Measurements from ENCODE around the gene TOP2B. TPM values are rescaled to one million over a fixed set of nuclear protein-coding genes. Genes with fewer than 3 reads are reported as not detected.

Gene TOP2B
- total and polyA plus RNA-seq, 9 of the 15 experiments (the other 6 are each of a cell fraction or from before 2014, with no cell fraction given) = 45.3 to 186 (median 134) TPM

DNA sequence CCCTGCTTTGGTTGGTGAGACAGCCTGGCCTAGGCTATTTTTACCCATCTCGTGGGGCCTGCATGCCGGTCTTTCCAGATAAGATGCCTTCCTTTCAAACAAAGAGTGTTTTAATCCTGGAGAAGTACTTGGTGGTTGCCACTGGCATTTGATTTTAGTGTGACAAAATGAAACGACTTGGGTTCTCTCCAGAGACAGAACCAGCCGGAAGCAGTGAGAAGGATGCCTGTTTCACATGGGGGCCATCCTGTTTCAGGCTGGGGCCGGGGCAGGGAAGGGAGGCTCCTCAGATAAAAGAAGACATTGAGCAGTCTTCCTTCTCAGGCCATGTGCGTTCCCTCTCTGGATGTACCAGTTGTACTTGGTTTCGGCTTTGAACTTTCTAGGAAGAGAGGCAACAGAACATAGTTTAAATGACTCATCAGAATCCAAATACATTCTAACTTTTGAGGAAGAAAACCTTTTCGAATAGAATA lies 74.9 kb downstream of the TOP2B start:
- Histone ChIP-seq H3K4me3 (no peak overlapping the region), H2AFZ (ENCODE audit: low read depth, low read length) (peak overlapping the region; percentile 58), H3K79me2 (ENCODE audit: control insufficient read depth, insufficient read depth, low read length) (no peaks in the 10 kb centered on the region), H3K27ac (ENCODE audit: extremely low read depth, low read depth, low read length) (no peak overlapping the region), H3K36me3 (ENCODE audit: control insufficient read depth, insufficient read depth, low read length) (no peaks in the 10 kb centered on the region), H3K27me3 (ENCODE audit: control insufficient read depth in 2 of 2, insufficient read depth in 2 of 2, low read length in 2 of 2) (peaks cover 10 to 23% of the 10 kb centered on the region in 2 experiments), H3K4me2 (ENCODE audit: insufficient read depth, low read length) (no peak overlapping the region), H3K9me3 (replicated peaks; ENCODE audit: control insufficient read depth, insufficient read depth, low read depth, low read length) (no peaks in the 10 kb centered on the region), H3K4me1 (replicated peaks in 1 of 2; ENCODE audit: control insufficient read depth in 2 of 2, insufficient read depth in 2 of 2, low read length in 2 of 2) (peaks cover 0 to 19% of the 10 kb centered on the region in 2 experiments; a peak in 2 of 5 replicates), H4K20me1 (replicated peaks; ENCODE audit: control insufficient read depth, insufficient read depth, low read length) (no peaks in the 10 kb centered on the region), H3K9ac (ENCODE audit: insufficient read depth in 1 of 2, low read depth in 2 of 2, low read length in 2 of 2) (no peak overlapping the region), H3K9me1 (ENCODE audit: control insufficient read depth, insufficient read depth, low read length) (no peaks in the 10 kb centered on the region)
- intact Hi-C loops (cut with micrococcal nuclease) = loop anchor here (5.0 kb wide), 1 partner anchor 628 kb away; no protein-coding TSS in a partner anchor
- TF ChIP-seq HDAC8 (tag; IDR thresholded peaks at IDR 0.05) (no peak), CCNT2 (IDR thresholded peaks at IDR 0.05; ENCODE audit: borderline replicate concordance, extremely low read depth, insufficient read length, low read depth, low read length) (no peak), NFE2 (IDR thresholded peaks at IDR 0.05; ENCODE audit: low read depth) (peak; percentile 31; the same call in 1 of the 2 replicates), E2F8 (IDR thresholded peaks at IDR 0.05; ENCODE audit: low read depth, partially characterized antibody) (no peak), C11orf30 (IDR thresholded peaks at IDR 0.05; ENCODE audit: low read depth) (peak; percentile 59), ATF3 (IDR thresholded peaks at IDR 0.05) (0 out of 2 replicates have a peak, but pooled peaks have one; percentile 9), ATF3 (CRISPR knock-in tag; conservative IDR thresholded peaks at IDR 0.05) (no peak), TEAD4 (IDR thresholded peaks at IDR 0.05; ENCODE audit: low read length) (no peak), TEAD4 (CRISPR knock-in tag; IDR thresholded peaks at IDR 0.05; ENCODE audit: borderline replicate concordance) (no peak), MYNN (IDR thresholded peaks at IDR 0.05) (0 out of 2 replicates have a peak, but pooled peaks have one; percentile 56), MYNN (CRISPR knock-in tag; IDR thresholded peaks at IDR 0.05) (no peak), ZNF316 (IDR thresholded peaks at IDR 0.05) (peak; percentile 32), MEF2A (IDR thresholded peaks at IDR 0.05; ENCODE audit: control insufficient read depth, low read depth, low read length) (peak; percentile 80), MAFG (tag; conservative IDR thresholded peaks at IDR 0.05) (peak; percentile 45), ZNF41 (CRISPR knock-in tag; conservative IDR thresholded peaks at IDR 0.05) (no peak), MEF2D (tag; conservative IDR thresholded peaks at IDR 0.05; ENCODE audit: low read depth) (peak; percentile 65; the same call in 1 of the 2 replicates)
- TF ChIP-seq, protein P1, sequence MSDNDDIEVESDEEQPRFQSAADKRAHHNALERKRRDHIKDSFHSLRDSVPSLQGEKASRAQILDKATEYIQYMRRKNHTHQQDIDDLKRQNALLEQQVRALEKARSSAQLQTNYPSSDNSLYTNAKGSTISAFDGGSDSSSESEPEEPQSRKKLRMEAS (CRISPR knock-in tag; IDR thresholded peaks at IDR 0.05) = no peak
- TF ChIP-seq, protein P2, sequence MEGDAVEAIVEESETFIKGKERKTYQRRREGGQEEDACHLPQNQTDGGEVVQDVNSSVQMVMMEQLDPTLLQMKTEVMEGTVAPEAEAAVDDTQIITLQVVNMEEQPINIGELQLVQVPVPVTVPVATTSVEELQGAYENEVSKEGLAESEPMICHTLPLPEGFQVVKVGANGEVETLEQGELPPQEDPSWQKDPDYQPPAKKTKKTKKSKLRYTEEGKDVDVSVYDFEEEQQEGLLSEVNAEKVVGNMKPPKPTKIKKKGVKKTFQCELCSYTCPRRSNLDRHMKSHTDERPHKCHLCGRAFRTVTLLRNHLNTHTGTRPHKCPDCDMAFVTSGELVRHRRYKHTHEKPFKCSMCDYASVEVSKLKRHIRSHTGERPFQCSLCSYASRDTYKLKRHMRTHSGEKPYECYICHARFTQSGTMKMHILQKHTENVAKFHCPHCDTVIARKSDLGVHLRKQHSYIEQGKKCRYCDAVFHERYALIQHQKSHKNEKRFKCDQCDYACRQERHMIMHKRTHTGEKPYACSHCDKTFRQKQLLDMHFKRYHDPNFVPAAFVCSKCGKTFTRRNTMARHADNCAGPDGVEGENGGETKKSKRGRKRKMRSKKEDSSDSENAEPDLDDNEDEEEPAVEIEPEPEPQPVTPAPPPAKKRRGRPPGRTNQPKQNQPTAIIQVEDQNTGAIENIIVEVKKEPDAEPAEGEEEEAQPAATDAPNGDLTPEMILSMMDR (IDR thresholded peaks at IDR 0.05 in 2 of 3, conservative IDR thresholded peaks at IDR 0.05 in 1 of 3; ENCODE audit: insufficient read depth in 2 of 3, low read depth in 1 of 3, low read length in 3 of 3) = no peak
- DNase-seq (ENCODE audit: extremely low read depth in 1 of 4, low spot score in 3 of 4) (peak in 1 of 4 experiments; percentile 26), ATAC-seq (no peak), FAIRE-seq (no peak)
- 28% methylated on average over 8 of the region's 8 CpGs for WGBS (ENCODE audit: insufficient coverage, low coverage, missing lambda C conversion rate)
- POLR2A ChIA-PET = no interaction called here
- CTCF ChIA-PET (ENCODE audit: low intra/inter-chr PET ratio) = no interaction called here
- in situ Hi-C loops (cut with MboI) = no loop called here
- BruUV-seq (replicated peaks) = no TSS peak
